Astrocyte of the cerebellum (primary cell): ENCODE measurements around the gene AGAP1.

ENCODE experiments used
- DNase-seq: peaks from one replicate; pipeline ENCODE4 v3.0.0-alpha.2; 2011; ENCODE audit warnings: low read depth
- H3K4me3 ChIP-seq: 2 replicates; pipeline ENCODE4 v1.5.1; 2011; ENCODE audit warnings: mild to moderate bottlenecking, low read depth, low read length, moderate library complexity
- in situ Hi-C: cut with HindIII; loops from 2 replicates; pipeline ENCODE4 v1.10.0; 2017; ENCODE audit warnings: low sequenced_read_pairs
- TF ChIP-seq, protein P1 (sequence below): IDR thresholded peaks from 2 replicates; pipeline ENCODE4 v1.5.1; 2012; ENCODE audit warnings: low read length, low read depth, moderate library complexity, mild to moderate bottlenecking; ENCODE audit errors: missing control alignments

The AGAP1 gene

DNA sequence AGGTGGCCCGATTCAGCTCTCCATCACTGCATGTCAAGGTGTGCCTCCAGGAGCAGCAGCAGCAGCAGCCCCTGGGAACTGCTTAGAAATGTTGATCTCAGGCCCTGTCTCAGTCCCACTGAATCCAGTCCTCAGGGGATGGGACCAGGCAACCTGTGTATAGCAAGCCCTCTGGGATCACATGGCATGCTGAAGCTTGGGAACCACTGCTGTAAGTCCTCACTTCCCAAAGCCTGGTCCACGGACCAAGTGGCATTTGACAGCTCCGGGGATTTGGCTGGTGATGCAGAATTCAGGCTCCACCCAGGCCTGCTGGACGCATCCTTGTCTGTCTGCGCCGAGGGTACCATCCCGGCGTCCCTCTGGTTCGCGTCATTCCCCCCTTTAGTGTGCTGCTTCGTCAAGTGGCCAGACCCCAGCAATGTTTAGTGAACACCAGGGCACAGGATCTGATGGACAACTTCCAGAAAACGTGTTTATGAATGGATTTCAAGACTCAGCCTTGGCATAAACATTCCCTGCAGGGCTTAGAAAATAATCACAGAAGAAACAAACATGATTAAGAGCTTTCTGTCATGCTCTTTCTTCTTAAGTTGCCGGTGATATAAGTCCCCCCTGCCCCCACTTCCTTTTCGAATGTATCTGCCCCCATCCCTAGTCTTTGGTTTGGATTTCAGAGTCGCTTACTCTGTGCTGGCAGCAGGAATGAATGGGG, 440.4 kb downstream of the AGAP1 start:
- DNase-seq, result no peak
- in situ Hi-C loops, result no loop called here
- TF ChIP-seq, protein P1, sequence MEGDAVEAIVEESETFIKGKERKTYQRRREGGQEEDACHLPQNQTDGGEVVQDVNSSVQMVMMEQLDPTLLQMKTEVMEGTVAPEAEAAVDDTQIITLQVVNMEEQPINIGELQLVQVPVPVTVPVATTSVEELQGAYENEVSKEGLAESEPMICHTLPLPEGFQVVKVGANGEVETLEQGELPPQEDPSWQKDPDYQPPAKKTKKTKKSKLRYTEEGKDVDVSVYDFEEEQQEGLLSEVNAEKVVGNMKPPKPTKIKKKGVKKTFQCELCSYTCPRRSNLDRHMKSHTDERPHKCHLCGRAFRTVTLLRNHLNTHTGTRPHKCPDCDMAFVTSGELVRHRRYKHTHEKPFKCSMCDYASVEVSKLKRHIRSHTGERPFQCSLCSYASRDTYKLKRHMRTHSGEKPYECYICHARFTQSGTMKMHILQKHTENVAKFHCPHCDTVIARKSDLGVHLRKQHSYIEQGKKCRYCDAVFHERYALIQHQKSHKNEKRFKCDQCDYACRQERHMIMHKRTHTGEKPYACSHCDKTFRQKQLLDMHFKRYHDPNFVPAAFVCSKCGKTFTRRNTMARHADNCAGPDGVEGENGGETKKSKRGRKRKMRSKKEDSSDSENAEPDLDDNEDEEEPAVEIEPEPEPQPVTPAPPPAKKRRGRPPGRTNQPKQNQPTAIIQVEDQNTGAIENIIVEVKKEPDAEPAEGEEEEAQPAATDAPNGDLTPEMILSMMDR, result no peak
- H3K4me3 ChIP-seq, result no peak overlapping the region

DNA sequence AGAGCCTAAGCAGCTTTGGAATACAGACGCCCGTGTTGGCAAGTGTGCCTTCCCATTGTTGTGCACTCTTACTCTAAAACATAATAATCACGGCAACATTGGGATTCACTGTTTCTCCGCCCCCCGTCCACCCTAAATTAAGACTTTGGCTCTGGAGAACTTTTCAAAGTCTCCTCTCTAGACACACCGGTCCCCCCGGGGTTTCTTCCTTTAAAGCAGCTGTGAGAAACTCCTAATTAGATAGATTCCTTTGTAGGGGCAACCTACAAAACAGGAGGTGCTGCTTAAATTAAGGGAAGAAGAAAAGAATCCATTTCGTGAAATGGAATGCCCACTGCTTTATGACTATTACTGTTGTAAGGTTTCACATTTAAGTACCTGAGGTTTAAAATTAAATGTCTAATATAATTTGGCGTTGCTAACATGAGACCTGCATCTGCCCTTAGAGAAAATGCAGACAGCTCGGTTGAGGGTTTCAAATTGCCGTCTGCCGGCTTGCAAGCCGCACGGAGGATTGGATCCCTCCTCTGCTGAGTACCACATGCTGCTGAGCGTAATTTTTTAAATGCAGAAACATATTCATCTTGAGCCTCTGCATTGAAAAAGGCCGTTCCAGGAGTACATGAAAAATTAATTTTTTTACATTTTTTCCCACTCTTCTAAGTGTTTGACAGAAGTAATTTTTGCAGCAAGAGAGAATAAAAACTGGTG, 441.1 kb downstream of the AGAP1 start:
- in situ Hi-C loops, result no loop called here
- H3K4me3 ChIP-seq, result no peak overlapping the region
- TF ChIP-seq, protein P1, result no peak
- no peak for DNase-seq

DNA sequence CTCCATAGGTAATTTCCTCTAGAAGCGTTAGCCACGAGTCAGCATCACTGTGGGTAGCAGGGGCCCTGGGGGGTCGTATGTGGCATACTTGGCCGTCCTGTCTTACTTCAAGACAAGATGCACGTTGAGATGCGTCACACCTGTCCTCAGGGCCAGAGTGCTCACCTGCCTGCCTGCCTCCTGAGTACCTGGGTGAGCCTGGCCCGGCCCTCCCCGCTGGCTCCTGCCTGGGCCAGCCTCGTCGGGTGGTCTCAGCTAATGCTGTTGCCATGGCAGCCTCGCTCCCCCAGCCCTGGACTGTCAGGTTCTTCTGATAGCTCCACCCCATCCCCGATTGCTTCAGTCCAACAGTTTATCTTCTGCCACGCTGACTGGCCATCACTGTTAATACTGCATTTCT, 441.9 kb downstream of the AGAP1 start:
- H3K4me3 ChIP-seq, result no peak overlapping the region
- no peak for DNase-seq
- TF ChIP-seq, protein P1, result no peak
- in situ Hi-C loops, result no loop called here

DNA sequence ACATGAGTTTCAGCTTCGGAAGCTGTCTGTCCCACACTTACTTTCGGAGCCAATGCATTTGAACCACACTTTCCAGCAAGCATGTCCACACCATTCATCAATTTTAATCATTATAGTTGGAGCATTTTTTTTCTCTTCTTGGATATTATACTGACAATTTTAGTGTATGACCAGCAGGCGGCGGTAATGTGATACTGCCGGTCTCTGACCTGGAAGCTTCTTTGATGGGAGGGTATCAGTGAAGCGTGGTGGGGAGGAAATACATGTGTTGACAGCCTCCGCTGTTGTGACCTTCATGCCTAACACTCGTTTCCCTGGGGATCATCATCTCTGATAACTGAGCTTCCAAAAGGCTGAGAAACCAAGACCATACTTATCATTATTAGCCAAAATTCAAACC, 442.6 kb downstream of the AGAP1 start:
- no peak overlapping the region for H3K4me3 ChIP-seq
- no peak for DNase-seq
- TF ChIP-seq, protein P1, result peak; percentile 35
- in situ Hi-C loops, result no loop called here

DNA sequence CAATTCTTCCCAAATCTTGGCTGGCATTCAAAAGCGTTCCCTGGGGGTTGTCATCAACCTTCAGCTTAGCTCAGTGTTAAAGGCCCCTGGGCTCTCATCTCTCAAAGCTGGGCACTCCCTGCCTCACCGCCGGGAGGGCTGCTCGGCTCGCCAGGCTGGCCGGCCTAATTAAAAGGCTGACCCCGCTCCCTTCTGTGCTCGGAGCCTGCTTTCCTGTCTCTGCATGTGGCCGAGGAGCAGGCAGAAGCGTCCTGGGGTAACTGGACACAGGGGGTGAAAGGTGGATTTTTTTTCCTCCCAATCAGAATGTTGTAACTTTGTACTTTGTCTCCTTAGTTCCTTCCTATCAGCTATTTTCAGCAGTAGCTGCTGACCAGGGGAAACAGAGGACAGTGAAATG, 443.2 kb downstream of the AGAP1 start:
- TF ChIP-seq, protein P1, result no peak
- in situ Hi-C loops, result no loop called here
- no peak for DNase-seq

DNA sequence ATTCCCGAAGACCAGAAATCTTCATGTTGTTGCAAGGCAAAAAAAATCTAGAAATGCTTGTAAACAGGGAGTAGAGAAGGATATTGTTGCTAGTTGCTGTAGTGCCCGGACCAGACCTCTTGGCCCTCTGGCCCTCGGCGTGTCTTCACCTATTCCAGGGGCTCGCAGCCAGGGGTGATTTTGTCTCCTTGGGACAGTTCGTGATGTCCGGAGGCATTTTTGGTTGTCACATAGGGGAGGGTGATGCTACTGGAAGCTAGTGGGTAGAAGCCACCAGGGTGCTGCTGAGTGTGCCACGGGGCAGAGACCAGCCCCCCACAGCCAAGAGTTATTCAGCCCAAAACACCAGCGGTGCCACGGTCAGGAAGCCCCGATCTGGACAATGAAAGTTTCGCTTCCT, 443.7 kb downstream of the AGAP1 start:
- in situ Hi-C loops, result no loop called here
- TF ChIP-seq, protein P1, result no peak
- no peak overlapping the region for H3K4me3 ChIP-seq
- DNase-seq, result no peak

More for the DNA sequence above, 443.2 kb downstream of the AGAP1 start:
- H3K4me3 ChIP-seq, result no peak overlapping the region
